ENCODE measurements around the gene TMEM154. TPM values are rescaled to one million over a fixed set of nuclear protein-coding genes. Genes with fewer than 3 reads are reported as not detected.

Gene TMEM154
- polyA plus RNA-seq, 1 donor from 2014 or later: not detected

DNA sequence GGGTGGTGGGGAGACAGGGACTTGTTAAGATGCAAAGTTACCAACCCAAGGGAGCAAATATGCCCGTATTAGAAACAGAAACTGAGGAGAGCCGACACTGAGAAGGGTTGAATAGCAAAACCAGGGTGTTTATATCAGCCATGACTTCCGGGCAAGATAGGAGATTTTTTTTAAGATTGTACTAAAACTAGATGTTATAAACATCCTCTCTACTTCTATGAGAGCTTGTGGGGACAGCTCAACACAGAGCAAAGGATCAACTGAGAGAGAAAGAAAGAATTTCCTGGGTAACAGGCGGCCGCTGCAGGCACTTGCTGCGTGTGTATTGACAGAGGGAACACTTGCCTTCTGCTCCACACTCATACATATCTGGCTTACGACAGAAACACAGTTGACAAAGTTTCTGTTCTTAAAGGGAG is 94.8 kb downstream of the TMEM154 start:
- no peak overlapping the region for H3K9ac ChIP-seq (ENCODE audit: low read length)
- H3K4me2 ChIP-seq (ENCODE audit: low read length): no peak overlapping the region
- no peak for TF ChIP-seq EP300 (conservative IDR thresholded peaks at IDR 0.05; ENCODE audit: poor library complexity, severe bottlenecking)
- TF ChIP-seq POLR2AphosphoS5 (IDR thresholded peaks at IDR 0.05): no peak
- no peak for TF ChIP-seq EZH2 (IDR thresholded peaks at IDR 0.05; ENCODE audit: borderline replicate concordance, insufficient read depth, low read length, poor library complexity, severe bottlenecking)
- TF ChIP-seq MXI1 (conservative IDR thresholded peaks at IDR 0.05; ENCODE audit: poor library complexity, severe bottlenecking): no peak
- TF ChIP-seq, protein P1, sequence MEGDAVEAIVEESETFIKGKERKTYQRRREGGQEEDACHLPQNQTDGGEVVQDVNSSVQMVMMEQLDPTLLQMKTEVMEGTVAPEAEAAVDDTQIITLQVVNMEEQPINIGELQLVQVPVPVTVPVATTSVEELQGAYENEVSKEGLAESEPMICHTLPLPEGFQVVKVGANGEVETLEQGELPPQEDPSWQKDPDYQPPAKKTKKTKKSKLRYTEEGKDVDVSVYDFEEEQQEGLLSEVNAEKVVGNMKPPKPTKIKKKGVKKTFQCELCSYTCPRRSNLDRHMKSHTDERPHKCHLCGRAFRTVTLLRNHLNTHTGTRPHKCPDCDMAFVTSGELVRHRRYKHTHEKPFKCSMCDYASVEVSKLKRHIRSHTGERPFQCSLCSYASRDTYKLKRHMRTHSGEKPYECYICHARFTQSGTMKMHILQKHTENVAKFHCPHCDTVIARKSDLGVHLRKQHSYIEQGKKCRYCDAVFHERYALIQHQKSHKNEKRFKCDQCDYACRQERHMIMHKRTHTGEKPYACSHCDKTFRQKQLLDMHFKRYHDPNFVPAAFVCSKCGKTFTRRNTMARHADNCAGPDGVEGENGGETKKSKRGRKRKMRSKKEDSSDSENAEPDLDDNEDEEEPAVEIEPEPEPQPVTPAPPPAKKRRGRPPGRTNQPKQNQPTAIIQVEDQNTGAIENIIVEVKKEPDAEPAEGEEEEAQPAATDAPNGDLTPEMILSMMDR (IDR thresholded peaks at IDR 0.05; ENCODE audit: poor library complexity, severe bottlenecking): no peak
- TF ChIP-seq SMC3 (conservative IDR thresholded peaks at IDR 0.05; ENCODE audit: poor library complexity): no peak
- TF ChIP-seq, protein P2, sequence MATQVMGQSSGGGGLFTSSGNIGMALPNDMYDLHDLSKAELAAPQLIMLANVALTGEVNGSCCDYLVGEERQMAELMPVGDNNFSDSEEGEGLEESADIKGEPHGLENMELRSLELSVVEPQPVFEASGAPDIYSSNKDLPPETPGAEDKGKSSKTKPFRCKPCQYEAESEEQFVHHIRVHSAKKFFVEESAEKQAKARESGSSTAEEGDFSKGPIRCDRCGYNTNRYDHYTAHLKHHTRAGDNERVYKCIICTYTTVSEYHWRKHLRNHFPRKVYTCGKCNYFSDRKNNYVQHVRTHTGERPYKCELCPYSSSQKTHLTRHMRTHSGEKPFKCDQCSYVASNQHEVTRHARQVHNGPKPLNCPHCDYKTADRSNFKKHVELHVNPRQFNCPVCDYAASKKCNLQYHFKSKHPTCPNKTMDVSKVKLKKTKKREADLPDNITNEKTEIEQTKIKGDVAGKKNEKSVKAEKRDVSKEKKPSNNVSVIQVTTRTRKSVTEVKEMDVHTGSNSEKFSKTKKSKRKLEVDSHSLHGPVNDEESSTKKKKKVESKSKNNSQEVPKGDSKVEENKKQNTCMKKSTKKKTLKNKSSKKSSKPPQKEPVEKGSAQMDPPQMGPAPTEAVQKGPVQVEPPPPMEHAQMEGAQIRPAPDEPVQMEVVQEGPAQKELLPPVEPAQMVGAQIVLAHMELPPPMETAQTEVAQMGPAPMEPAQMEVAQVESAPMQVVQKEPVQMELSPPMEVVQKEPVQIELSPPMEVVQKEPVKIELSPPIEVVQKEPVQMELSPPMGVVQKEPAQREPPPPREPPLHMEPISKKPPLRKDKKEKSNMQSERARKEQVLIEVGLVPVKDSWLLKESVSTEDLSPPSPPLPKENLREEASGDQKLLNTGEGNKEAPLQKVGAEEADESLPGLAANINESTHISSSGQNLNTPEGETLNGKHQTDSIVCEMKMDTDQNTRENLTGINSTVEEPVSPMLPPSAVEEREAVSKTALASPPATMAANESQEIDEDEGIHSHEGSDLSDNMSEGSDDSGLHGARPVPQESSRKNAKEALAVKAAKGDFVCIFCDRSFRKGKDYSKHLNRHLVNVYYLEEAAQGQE (IDR thresholded peaks at IDR 0.05; ENCODE audit: borderline replicate concordance): no peak
- H3K79me2 ChIP-seq (replicated peaks; ENCODE audit: insufficient read depth, low read length): no peaks in the 10 kb centered on the region
- no peaks in the 10 kb centered on the region for H3K36me3 ChIP-seq (ENCODE audit: insufficient read depth, low read length)
- H4K20me1 ChIP-seq (ENCODE audit: insufficient read depth): no peaks in the 10 kb centered on the region
- H3K27ac ChIP-seq (ENCODE audit: low read length): no peak overlapping the region
- H3K27me3 ChIP-seq (ENCODE audit: insufficient read depth, low read depth, low read length): no peaks in the 10 kb centered on the region
- H2AFZ ChIP-seq (ENCODE audit: low read depth, low read length): no peak overlapping the region
- H3F3A ChIP-seq (ENCODE audit: insufficient read depth, low read length, poor library complexity, severe bottlenecking): no peaks in the 10 kb centered on the region
- no peaks in the 10 kb centered on the region for H3K9me2 ChIP-seq (ENCODE audit: insufficient read depth, low read length)
- H3K9me3 ChIP-seq (ENCODE audit: low read length): peaks cover 6% of the 10 kb centered on the region
- H3K4me3 ChIP-seq (ENCODE audit: low read length): no peak overlapping the region

DNA sequence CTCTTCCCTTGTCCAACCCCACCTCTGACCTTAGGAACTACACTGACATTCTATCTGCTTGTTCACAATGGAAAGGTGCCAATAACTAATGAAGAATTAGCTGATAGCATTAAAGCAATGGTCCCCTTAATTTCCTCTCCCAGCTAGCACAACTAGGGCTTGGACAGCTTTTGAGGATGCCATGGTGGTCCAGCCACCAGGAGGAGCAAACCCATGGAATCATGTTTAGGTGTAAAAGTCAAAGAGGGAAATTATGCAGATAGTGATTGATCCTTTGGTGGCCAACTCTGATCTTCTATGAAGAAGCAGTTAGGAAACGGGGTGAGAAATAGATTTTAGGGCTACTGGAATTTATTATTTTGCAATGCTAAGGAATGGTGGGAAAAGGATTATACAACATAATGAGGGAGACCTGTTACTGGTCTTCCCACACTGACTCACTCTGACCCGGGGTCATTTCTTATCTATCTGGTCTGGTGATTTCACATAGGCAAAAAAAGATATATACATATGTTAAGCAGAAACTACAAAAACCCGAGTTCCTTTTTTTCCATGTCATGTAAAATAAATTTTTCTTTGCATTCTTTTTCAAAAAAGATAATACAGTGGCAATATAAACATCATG is 98.1 kb downstream of the TMEM154 start:
- H4K20me1 ChIP-seq (ENCODE audit: insufficient read depth): no peaks in the 10 kb centered on the region
- no peak overlapping the region for H3K4me2 ChIP-seq (ENCODE audit: low read length)
- H3K9me2 ChIP-seq (ENCODE audit: insufficient read depth, low read length): no peaks in the 10 kb centered on the region
- no peak overlapping the region for H3K4me3 ChIP-seq (ENCODE audit: low read length)
- TF ChIP-seq TAF1 (IDR thresholded peaks at IDR 0.05; ENCODE audit: low read depth): no peak
- TF ChIP-seq, protein P1 (IDR thresholded peaks at IDR 0.05; ENCODE audit: poor library complexity, severe bottlenecking): no peak
- TF ChIP-seq EZH2 (IDR thresholded peaks at IDR 0.05; ENCODE audit: borderline replicate concordance, insufficient read depth, low read length, poor library complexity, severe bottlenecking): no peak
- no peak for TF ChIP-seq SMC3 (conservative IDR thresholded peaks at IDR 0.05; ENCODE audit: poor library complexity)
- TF ChIP-seq RAD21 (conservative IDR thresholded peaks at IDR 0.05): no peak
- TF ChIP-seq MXI1 (conservative IDR thresholded peaks at IDR 0.05; ENCODE audit: poor library complexity, severe bottlenecking): no peak
- TF ChIP-seq, protein P2 (IDR thresholded peaks at IDR 0.05; ENCODE audit: borderline replicate concordance): no peak
- no peak for TF ChIP-seq EP300 (conservative IDR thresholded peaks at IDR 0.05; ENCODE audit: poor library complexity, severe bottlenecking)
- no peak for TF ChIP-seq POLR2AphosphoS5 (IDR thresholded peaks at IDR 0.05)
- no peaks in the 10 kb centered on the region for H3K36me3 ChIP-seq (ENCODE audit: insufficient read depth, low read length)
- H3K27ac ChIP-seq (ENCODE audit: low read length): no peak overlapping the region
- H3K79me2 ChIP-seq (replicated peaks; ENCODE audit: insufficient read depth, low read length): no peaks in the 10 kb centered on the region
- no peak overlapping the region for H3K9ac ChIP-seq (ENCODE audit: low read length)
- no peak overlapping the region for H2AFZ ChIP-seq (ENCODE audit: low read depth, low read length)
- H3K9me3 ChIP-seq (ENCODE audit: low read length): no peaks in the 10 kb centered on the region
- no peaks in the 10 kb centered on the region for H3K27me3 ChIP-seq (ENCODE audit: insufficient read depth, low read depth, low read length)
- no peaks in the 10 kb centered on the region for H3F3A ChIP-seq (ENCODE audit: insufficient read depth, low read length, poor library complexity, severe bottlenecking)
